ENCODE data around the gene FCHO1. TPM values are rescaled to one million over a fixed set of nuclear protein-coding genes. Genes with fewer than 3 reads are reported as not detected.

The FCHO1 gene
- 0.31 and 1.1 TPM in 2 replicates for total RNA-seq

DNA sequence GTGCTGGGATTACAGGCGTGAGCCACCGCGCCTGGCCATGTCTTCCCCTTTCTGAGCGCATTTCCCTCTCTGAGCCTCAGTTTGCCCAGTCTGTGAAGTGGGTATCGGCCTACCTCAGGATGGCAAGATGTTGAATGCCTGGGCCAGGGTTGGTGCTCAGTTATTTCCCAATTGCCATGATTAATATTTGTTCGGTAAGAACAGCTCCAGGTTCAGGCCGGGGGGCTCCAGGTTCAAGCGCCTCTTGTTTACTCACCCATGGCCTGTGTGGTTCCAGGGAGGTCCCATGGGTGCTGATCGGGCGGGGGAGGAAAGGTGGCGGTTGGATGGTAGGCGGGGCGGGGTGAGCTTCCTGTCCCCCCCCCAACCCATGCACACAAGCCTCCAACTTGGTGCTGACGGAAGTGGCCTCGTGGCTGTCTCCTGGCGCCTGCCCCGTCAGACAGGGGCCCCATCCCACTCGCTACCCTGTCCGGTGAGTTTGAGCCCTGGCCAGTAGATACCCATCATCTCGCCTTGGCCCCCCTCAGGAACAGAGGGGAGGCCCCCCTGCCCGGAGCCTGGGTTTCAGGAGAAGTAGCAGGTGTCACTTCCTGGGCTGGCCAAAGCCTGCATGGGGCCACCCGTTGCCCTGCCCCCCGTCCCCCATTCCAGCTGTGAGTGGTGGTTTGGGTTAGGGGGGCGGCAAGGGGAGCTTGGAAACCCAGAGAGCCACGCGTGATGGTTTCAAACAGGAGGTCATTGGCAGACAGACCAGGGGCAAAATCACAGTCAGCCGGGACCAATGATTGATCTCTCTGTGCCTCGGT is at the start of gene FCHO1:
Gene FCHO1 (plus strand): TSS at position 375 of the 809 bp plus-strand sequence. CDS start 3,688 bp downstream, outside the sequence.

DNA sequence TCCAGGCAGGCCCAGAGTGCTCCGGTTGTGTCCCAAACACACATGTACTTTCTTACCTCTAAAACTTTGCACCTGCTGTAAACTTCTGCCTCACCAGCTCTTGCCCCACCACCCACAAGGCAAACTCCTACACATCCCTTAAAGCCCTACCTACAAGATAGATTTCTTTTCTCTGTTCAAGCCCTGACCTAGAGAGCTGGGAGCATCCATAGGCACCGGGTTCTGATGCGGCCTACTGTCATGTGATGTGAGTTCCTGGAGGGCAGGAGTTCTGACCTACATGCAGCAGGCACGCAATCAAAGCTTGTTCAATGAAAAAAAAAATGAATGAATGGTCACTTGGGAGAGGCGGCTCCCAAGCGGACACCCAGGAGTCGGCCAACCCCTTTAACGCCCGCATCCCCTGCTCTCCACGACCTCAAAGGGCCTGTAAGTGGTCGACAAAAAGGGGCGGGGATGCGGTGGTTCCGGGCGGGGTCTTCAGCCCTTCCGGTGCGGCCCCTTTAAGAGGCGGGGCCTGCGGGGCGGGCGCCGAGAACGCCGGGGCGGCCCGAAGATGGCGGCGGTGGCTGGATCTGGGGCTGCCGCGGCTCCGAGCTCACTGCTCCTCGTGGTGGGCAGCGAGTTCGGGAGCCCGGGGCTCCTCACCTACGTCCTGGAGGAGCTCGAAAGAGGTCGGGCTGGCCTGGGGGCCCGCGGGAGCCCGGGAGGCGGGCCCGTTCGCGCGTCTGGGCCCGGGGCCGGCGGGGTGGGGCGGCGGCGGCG is 32.1 kb upstream of the FCHO1 start, which contains the start of gene MAP1S:
Gene MAP1S (plus strand): TSS at position 534 of the 765 bp plus-strand sequence. CDS start 23 bp downstream, at position 557.

GRCh38 chr19:17794731-17795494 is 43.6 kb downstream of the FCHO1 start, which contains the start of gene B3GNT3:
TSS of gene B3GNT3 (plus strand) at chr19:17795138. CDS start at chr19:17807808, 12,670 bp downstream.

DNA sequence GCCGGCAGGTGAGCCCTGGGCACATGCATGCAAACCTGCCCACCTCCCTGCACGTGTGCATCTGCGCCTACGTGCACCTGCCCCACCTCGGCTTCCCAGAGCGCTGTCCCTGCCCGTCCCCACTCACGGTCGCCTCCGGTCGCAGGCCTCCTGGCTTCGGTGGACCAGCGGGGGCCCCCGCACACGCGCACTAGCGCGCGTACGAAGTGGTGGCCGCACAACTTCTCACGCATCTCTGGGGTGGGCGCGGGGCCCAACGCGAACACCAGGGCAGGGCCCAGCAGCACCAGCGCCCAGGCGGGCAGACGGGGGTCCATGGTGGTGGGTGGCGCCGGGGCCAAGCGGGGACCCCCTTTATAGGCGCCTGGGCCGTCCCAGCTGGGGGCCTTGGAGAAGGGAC is 69.9 kb downstream of the FCHO1 start, which contains the start of gene INSL3:
Gene INSL3 (minus strand): TSS at position 330 of the 400 bp plus-strand sequence. CDS start 13 bp downstream, at position 317.

Other genes starting within 250 kb of the FCHO1 start
- 49.5 and 52.9 TPM in 2 replicates for gene PGLS, start 239.8 kb upstream of the FCHO1 start, total RNA-seq
- gene COLGALT1, start 195.8 kb upstream of the FCHO1 start, total RNA-seq: 107 and 188 TPM in 2 replicates
- gene UNC13A, start 63.1 kb upstream of the FCHO1 start, total RNA-seq: 0.16 and 0.57 TPM in 2 replicates
- 24.1 and 84.1 TPM in 2 replicates for gene MAP1S, start 32.0 kb upstream of the FCHO1 start, total RNA-seq
- 0.16 TPM in 1 of 2 replicates, not detected in the other for gene B3GNT3, start 43.7 kb downstream of the FCHO1 start, total RNA-seq
- not detected in 2 replicates for gene INSL3, start 70.0 kb downstream of the FCHO1 start, total RNA-seq
- gene JAK3, start 96.5 kb downstream of the FCHO1 start, total RNA-seq: 4.4 and 5.2 TPM in 2 replicates
- 882 and 1,185 TPM in 2 replicates for gene RPL18A, start 108.4 kb downstream of the FCHO1 start, total RNA-seq
- not detected in 2 replicates for gene SLC5A5, start 120.5 kb downstream of the FCHO1 start, total RNA-seq
- gene CCDC124, start 181.5 kb downstream of the FCHO1 start, total RNA-seq: 32.1 and 72.3 TPM in 2 replicates
- under 0.01 TPM in 1 of 2 replicates, not detected in the other for gene KCNN1, start 215.6 kb downstream of the FCHO1 start, total RNA-seq